GM18508 (cell line): ENCODE measurements around the gene MIXL1.
"Not testable (repeated sequence)": the region's sequence is repeated elsewhere in the genome, so short reads cannot be mapped to it uniquely, and the experiment has no call there.

Source experiments
- ATAC-seq: cut with Tn5 transposase; IDR thresholded peaks from one replicate; pipeline ENCODE4 v1.9.1; 2021; ENCODE audit warnings: moderate number of reproducible peaks; ENCODE audit not compliant: insufficient read depth, unreplicated experiment

The MIXL1 gene

DNA sequence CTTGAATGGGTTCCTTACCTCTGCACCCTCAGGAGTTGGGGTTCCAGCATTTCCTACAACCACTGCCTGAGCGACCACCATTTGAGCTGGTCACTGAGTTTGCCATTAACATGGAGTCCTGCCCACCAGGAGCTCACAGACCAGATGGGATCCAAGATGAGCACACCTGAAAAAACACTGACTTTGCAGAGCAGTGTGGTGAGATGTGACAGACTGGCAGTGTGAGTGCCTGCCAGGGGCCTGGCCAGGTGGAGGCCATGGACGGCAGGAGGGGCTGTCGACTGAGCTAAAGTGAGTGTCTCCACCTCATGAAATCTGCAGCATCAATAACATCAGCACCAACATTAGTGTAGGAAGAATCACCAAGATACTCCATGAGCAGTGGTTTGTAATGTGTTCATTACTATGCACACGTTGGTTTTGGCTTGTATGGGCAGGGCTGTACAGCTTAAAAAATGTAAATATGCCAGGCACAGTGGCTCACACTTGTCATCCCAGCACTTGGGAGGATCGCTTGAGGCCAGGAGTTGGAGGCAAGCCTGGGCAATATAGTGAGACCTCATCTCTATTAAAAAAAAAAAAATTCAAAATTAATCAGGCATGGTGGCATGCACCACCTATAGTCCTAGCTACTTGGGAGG lies 12.2 kb upstream of the MIXL1 start:
- no peak for ATAC-seq

- ATAC-seq = no peak
Measured at GRCh38 chr1:226212545-226212944, 10.9 kb upstream of the MIXL1 start.

DNA sequence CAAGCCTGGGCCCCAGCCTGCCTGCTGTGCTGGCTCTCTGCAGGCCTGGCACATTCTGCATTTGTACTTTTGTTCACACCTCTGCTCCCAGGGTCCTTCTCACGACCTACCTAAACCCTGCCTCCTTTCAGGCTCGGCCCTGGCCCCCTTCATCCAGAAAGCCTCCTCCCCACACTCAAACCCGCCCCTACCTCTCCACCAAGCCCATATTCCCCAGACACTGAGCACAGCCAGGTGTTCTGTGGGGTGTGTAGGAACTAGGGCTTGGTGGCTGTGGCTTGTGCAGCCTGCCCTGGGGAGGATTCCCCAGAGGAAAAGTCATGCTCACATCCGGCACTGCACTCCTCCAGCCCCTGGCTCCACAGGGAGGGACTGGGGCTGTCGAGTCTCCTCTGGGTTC lies 8.2 kb upstream of the MIXL1 start:
- no peak for ATAC-seq

- no peak for ATAC-seq
Measured at GRCh38 chr1:226216056-226216455, 7.4 kb upstream of the MIXL1 start.

DNA sequence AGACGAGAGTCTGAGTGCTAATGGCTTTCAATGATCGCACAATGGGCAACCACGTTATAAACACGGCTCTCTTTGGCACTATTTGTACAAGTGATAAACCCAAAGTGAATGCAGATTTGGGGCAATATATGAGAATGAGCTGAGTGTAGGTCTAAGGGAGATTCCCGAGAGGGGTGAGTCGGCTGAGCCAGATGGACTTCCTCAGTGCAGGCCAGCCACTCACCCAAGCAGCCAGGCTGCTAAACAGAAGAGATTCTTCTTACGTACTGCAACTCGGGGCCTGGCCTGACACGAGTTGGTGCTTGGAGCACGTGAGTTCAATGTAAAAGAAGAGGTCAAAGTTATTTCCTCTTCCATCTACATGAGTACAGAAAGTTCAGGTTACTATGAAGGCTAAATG lies 6.2 kb upstream of the MIXL1 start:
- no peak for ATAC-seq

DNA sequence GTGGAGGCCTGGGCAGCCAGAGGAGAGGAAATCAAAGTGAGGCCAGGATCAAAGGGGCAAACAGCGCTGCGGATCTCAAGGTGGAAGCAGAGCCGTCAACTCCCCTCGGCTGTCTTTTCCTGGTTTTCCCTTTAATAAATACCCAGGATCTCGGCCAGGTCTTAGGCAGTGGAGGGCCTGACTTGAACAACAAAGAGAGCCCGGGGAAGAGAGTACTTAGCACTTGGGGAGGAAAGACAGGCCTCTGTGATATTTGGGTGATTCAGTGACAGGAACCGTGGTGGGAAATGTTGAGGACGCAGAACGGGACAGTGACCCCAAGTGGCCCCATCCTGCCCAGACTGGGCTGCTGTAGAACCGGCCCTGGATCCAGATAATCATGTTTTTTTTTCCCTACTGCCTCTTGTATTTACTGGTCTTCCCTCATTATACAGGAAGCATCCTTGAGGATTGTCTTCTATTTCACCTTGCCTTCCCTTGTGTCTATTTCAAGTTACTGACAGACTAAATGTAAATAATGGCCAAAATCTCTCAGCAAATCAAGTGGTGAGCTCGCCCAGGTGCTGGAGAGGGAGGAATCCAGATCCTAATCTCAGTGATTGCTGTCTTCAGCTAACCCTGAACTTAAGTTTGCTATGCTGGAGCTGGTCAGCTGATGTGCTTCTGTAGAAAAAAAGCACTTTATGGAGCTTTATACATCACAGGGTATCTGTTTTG lies 2.8 kb upstream of the MIXL1 start:
- no peak for ATAC-seq

DNA sequence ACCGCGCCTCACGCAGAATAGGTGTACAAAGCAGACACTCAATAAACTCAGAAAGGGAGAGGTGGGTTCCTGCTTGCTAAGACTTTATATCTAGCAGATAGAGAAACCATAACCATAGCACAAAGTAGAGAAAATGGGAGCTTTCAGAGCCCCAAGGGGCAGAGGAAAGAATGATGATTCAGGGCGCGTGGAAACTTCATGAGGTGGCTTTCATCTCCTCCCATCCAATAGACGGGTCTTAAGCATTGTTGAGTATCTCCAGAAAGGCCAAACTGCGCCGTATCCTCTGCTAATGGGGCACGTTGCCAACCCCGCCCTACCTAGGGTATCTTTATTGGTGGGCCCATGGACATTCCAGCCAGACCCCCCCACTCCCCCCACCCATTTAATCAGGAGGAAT lies 778 bp upstream of the MIXL1 start:
- no peak for ATAC-seq

- peak; percentile 60 for ATAC-seq
Measured at GRCh38 chr1:226223786-226224244, 351 bp downstream of the MIXL1 start.

GRCh38 chr1:226226601-226227000 lies 3.1 kb downstream of the MIXL1 start:
- ATAC-seq = no peak

DNA sequence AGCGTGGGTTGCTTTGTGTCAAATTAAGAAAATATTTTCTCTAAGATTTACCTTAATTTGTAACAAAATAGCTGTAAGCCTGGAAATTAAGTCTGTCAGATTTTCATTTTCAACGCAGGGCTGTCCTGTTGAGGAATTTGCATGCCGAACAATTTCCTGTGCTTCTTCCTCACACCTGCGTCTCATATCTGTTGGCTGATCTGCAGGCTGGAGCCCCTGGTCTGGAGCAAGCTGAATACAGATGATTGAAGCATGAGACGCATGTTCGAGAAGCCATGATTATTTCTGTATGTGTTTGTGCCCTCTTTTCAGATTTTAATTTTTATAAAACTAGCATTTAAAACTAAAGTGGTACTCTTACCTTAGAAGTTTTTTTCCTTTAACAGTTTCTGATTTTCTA lies 9.8 kb downstream of the MIXL1 start:
- no peak for ATAC-seq

DNA sequence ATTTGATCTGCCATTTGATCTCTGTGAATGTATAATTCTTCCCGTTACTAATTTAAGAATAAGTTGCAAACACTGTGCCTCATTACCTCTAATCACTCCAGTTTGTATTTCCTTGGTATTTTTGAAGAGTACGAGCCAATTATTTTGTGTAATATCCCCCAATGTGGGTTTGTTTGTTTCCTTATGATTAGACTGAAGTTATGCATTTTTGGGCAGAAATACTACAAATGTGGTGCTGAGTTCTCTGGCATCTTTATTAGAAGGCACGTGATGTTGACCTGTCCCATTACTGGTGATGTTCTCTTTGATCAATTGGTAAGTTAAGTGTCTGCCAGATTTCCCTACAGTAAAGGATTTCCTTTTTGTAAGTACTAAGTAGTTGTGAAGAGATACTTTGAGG lies 10.3 kb downstream of the MIXL1 start:
- ATAC-seq = no peak

DNA sequence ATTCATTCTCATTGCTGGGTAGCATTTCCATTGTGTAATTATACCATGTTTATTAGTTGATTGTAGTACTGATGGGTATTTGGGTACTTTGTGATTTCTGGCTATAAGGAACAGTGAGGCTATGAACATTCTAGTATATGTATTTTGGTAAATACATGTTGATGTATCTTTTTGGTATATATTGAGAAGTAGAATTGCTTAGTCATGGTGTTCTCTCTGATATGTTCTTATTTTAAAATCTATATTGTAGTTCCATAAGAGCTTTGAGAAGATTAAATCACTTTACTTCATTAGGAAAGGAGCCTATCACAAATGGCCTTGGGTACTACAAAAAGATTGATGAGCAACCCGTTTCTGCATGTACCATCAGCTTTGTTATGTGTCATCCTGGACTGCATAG lies 13.4 kb downstream of the MIXL1 start:
- no peak for ATAC-seq

DNA sequence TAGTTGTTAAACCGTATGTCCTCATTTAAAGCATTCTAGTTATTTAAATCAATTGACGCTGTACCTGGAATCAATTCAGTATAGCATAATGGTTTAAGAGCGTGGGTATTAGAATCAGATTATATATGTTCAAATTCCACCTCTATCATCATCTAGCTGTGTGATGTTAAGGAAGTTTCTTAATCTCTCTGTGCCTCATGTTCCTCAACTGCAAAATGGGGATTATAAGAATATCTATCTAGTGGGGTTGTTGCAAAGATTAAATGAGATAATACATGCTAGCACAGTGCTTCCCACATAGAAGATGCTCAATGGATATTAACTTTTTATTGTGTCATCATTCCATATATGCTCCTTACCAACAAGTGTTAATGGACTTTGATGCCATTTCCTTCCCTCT lies 16.0 kb downstream of the MIXL1 start:
- ATAC-seq = no peak

GRCh38 chr1:226248091-226248490 lies 24.6 kb downstream of the MIXL1 start:
- no peak for ATAC-seq

GRCh38 chr1:226248796-226249195 lies 25.3 kb downstream of the MIXL1 start:
- ATAC-seq = no peak

DNA sequence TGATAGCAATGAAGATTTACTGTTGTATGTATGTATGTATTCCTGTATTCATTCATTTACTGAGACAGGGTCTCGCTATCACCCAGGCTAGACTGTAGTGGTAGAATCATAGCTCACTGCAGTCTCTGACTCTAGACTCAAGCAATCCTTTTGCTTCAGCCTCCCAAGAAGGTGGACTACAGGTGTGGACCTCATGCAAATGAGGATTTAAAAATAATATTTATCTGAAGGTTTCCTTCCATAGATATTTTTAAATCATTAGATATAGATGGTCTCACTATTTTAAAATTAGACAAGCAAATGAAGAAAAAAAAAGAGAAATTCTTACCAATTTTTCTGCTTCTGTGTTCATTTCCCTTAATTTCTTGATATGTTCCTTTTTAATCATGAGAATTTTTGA lies 27.0 kb downstream of the MIXL1 start:
- ATAC-seq = no peak

GRCh38 chr1:226252841-226253240 lies 29.4 kb downstream of the MIXL1 start:
- not testable (repeated sequence) for ATAC-seq

DNA sequence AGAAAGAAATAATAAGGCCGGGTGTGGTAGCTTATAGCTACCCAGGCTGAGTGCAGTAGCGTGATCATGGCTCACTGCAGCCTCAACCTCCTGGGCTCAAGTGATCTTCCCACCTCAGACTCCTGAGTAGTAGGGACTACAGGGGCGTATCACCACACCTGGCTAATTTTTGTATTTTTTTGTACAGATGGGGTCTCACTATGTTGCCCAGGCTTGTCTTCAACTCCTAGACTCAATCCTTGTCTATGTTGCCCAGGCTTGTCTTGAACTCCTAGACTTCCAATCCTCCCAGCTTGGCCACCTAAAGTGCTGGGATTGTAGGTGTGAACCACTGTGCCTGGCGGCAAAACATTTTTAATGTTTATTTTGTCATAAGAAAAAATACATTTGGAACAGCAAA lies 30.5 kb downstream of the MIXL1 start:
- ATAC-seq = no peak

- no peak for ATAC-seq
Measured at GRCh38 chr1:226255380-226255779, 31.9 kb downstream of the MIXL1 start.

DNA sequence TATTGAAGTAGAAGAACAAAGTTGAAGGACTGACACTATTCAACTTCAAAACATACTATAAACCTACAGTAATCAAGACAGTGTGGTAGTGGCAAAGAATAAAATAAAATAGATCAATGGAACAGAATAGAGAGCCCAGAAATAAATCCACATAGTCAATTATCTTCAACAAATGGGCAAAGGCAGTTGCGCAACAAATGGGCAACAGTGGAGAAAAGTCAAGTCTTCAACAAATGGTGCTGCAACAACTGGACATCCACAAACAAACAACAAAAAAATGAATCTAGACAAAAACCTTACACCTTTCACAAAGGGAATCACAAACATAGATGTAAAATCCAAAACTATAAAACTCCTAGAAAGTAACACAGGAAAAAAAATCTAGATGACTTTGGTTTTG lies 38.4 kb downstream of the MIXL1 start:
- no peak for ATAC-seq

DNA sequence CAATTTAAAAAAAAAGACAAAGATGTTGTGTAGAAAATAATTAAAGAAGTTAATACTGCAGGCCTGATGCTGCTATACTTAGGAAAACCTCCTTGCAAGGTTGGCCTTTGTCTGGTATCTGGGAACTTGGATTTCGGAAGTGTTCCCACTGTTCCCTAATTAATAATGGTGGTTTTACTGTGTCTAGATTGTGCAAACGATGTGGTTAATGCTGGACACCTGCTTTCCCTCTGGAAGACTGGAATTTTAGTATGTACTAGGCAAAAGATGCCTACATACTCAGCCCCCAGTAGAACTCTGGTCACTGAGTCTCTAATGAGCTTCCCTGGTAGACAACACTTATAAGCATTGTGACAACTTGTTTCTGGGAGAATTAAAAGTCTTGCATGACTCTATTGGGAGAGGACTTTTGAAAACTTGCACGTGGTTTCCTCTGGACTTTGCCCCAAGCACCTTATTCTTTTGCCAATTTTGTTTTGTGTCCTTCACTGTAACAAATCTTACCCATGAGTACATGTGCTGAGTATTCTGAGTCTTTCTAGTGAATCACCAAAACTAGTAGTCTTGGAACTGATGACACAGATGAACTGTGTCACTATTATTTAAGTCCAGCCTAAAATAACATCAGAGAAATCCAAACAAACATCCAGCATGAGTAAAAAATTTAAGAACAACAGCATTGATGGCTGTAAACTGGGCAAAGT lies 45.1 kb downstream of the MIXL1 start:
- no peak for ATAC-seq
